HG02678 (cell line): ENCODE data around the gene RNF13.
"Not testable (repeated sequence)": the region's sequence is repeated elsewhere in the genome, so short reads cannot be mapped to it uniquely, and the experiment has no call there.

Source experiments
- ATAC-seq: cut with Tn5 transposase; IDR thresholded peaks from one replicate; pipeline ENCODE4 v1.9.1; 2021; ENCODE audit warnings: mild to moderate bottlenecking, moderate library complexity; ENCODE audit not compliant: unreplicated experiment

RNF13 gene

DNA sequence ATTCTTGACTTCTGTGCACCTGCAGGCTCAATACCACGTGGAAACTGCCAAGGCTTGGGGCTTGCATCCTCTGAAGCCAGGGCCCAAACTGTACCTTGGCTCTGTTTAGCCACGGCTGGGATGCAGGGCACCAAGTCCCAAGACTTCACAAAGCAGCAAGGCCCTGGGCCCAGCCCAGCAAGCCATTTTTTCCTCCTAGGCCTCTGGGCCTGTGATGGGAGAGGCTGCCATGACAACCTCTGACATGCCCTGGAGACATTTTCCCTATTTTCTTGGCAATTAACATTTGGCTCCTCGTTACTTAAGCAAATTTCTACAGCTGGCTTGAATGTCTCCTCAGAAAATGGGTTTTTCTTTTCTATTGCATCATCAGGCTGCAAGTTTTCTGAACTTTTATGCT lies 25.5 kb downstream of the RNF13 start:
- not testable (repeated sequence) for ATAC-seq

DNA sequence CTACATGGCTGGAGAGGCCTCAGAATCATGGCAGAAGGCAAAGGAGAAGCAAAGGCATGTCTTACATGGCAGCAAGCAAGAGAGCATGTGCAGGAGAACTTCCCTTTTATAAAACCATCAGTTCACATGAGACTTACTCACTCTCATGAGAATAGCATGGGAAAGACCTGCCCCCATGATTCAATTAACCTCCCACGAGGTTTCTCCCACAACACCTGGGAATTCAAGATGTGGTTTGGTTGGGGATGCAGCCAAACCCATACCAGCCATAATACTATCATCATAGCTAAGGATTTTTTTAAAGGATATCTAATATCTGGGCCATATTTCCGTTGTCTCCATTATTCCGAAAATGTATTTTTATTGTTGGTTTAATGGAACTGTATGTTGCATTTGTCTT lies 26.5 kb downstream of the RNF13 start:
- not testable (repeated sequence) for ATAC-seq

DNA sequence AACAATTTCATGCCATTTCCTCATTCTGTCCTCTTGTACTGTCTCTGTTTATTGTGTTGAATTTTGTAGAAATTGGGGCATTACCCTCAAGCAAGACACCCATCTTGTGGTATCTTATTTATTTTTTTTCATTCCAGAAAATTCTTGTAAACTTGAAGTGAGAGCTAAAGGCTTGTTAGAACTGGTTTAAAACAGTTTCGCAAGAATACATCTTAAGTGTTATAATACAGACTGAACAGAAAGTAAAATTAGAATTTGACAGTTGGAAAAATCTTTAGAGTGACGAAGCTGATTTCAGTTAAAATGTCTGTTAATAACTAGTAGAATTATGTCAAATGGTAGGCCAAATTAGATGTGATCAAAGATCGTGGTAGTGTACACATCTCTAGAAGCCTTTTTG lies 26.9 kb downstream of the RNF13 start:
- ATAC-seq, result no peak

DNA sequence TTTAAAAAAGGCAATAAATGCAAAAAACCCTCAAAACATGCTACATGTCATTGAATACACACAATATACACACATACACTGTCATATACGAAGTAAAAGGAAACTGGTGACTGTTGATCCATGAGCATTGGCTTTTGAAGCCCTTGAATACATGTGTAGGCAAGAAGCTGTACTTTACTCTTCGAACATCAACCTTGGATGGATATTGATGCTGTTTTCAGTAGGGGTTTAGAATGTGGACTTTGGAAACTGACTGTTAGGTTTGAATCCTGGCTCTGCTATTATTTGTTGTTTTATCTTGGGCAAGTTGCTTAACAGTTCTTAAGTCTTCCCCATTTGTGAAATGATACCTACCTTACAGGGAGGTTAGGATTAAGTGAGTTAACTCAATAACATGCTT lies 30.5 kb downstream of the RNF13 start:
- ATAC-seq, result no peak

DNA sequence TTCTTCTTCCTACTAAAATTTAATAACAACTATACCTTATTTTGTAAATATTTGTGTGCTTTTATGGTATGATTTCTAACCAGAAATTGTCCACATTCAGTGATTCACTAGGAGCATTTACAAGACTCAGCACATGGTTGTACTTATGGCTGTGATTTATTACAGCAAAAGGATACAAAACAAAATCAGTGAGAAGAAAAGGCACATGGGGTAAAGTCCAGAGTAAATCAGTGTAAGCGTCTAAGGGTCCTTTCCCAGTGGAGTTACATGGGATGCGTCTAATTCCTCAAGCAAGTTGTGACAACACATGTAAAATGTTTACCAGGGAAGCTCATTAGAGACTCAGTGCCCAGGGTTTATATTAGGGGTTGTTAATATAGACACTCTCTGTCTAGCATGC lies 31.1 kb downstream of the RNF13 start:
- no peak for ATAC-seq

DNA sequence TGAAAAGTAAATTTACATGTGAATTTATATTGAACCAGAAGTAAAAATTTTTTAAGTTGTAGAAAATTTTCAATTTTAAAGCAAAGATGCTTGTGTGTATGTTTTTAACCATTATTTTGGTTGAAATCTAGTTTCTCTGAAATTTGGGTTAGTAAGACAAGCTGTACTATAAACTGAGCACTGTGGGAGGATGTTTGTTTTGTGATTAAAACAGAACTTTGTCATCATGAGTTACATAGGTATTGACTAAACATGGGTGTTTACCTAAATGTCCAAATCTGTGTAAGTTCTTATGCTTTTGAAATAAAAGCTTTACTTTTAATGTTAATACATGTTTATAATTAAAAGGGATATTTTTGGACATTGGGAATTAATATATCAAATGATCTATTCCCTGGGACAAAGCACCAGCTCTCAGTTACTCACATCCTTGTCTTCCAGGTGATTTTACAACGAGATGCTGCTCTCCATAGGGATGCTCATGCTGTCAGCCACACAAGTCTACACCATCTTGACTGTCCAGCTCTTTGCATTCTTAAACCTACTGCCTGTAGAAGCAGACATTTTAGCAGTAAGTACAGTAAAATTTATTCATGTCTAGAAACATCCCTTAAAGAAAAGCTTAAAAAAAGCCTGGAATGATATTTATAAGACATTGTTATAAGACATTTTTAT lies 32.7 kb downstream of the RNF13 start:
- no peak for ATAC-seq

DNA sequence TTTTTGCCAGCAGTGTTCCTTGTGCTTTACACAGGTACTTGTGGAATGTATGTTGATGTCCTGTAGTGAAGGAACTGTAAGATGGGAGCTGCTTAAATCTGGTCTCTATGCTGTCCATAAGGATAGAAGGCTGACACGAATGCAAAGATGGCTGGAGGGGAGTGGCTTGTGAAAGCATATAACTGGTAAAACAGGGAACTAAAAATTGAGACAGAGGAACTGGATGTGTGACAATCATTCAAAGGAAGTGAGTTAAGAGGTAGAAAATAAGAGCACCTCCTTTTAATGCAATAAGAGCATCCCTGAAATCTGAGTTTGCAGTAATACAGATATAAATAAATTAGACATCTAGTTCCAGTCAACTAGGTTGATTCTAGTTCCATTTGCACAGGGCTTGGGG lies 35.2 kb downstream of the RNF13 start:
- ATAC-seq, result no peak

DNA sequence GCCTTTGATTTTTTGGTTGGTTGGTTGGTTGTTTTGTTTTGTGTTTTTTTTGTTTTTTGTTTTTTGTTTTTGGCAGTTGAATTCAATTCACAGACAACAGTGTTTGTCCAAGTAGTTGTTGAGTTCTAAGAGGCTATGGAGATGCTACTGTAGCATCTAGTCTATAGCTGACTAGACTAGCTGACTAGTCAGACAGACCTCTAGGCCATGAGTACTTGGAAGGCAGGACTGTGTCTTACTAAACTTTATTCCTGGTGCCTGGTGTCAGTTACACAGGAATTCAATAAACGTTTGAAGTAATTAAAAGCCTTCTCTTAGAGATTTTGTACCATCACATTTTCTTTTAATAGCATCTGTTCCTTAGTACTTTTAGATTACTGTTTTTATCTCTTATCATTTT lies 35.7 kb downstream of the RNF13 start:
- no peak for ATAC-seq

DNA sequence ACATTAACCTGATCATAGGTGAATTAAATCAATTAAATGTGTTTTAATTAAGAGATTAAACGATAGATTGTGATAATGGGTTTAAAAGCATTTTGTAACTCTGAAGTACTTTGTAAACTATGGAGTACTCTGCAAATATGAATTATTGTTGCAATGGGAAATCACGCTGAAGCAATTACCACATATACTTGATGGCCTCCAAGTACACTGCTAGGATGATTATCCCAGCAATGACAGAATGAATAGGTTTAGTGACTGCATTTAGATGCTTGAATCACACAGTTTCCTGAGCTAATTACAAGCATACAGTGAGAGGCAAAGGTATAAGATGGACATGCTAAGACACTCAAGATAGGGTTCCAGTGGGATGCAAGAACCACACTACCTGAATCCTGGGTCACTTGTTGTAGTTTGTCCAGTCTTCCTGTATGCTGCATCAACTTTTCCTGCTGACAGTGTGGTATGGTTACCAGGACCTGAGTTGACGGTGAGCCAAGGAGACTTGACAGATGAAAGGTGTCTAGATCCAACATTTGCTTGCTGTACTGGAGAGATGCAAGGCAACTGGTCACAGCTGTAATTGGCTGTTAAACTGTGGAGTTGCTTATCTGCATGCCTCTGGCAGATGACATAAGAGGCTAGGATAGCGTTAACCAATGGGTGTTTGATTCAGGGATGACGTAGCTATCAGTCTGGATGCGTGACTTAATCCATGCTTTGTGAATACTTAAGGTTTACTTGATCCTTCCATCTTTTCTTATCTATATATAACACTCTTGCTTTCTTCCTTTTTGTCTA lies 38.0 kb downstream of the RNF13 start:
- no peak for ATAC-seq

DNA sequence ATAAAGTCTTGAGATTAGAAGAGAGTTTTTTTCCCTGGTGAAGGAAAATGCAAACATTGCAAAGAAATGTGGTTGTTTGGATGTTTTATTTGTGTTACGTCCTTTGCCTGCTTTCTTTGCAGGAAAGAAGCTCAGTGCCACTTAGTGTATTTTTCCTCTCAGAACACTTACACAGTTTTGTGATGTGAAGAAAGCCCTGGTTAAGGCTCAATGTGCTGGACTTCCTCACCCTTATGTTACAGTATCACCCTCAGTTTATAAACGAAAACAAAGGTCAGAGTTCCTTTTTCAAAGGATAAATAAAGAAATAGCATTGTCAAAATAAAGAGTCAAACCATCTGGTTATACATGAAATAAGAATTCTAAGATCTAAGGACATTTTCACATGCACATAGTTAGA lies 45.9 kb downstream of the RNF13 start:
- no peak for ATAC-seq

DNA sequence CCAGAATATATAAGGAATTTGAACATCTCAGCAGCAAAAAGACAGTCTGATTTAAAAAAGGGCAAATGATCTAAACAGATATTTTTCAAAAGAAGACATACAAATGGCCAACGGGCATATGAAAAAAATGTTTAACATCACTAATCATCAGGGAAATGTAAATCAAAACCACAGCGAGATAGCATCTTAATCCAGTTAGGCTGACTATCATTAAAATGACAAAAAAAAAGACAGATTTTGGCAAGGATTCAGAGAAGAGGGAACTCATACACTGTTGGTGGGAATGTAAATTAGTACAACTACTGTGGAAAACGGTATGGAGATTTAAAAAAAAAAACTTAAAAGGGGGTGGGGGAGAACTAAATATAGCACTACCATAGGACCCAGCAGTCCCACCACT lies 47.9 kb downstream of the RNF13 start:
- no peak for ATAC-seq

DNA sequence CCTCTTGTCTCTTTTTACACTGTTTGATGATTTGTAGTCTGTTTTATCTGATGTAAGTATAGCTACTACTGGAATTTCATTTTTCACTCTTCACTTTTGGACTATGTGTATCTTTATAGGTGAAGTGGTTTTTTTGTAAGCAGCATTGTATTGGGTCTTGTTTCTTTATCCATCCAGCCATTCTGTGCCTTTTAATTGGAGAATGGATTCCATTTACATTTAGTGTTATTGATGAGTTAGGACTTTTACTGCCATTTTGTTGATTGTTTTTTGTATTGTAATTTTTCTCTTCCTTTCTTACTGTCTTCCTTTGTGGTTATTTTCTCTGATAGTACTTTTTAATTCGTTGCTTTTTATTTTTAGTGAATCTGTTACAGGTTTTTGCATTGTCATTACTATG lies 54.5 kb downstream of the RNF13 start:
- no peak for ATAC-seq

DNA sequence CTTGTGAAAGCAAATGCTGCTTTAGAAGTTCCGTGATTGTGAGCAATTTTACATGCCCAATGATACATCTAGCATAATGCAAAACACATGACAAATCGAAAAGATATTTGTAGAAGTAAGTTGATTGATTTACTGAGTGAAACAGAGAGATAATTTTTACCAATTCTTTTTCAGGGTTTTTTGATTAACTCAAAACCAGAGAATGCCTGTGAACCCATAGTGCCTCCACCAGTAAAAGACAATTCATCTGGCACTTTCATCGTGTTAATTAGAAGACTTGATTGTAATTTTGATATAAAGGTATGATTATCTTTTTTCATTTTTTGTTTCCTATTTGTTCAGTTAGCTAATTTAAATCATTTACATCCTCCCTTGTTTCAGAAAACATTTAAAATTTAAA lies 58.8 kb downstream of the RNF13 start:
- ATAC-seq, result no peak

DNA sequence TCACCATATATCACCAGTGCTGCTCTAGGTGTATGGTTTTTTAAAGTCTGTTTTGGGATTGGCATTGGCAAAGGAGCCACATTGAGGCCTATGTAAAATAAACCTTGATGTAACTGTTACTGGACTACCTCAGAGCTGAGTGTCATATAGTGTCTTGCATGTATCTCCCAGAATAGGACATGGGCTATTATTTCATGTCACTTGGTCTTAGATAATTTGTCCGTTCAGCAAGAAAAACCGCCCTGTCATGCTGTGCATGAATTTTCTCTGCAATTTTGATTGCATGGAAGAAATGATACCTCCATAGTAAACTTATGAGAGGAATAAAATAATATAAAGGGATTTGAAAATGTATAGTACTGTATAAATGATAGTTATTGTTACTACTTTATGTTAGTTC lies 59.6 kb downstream of the RNF13 start:
- no peak for ATAC-seq

DNA sequence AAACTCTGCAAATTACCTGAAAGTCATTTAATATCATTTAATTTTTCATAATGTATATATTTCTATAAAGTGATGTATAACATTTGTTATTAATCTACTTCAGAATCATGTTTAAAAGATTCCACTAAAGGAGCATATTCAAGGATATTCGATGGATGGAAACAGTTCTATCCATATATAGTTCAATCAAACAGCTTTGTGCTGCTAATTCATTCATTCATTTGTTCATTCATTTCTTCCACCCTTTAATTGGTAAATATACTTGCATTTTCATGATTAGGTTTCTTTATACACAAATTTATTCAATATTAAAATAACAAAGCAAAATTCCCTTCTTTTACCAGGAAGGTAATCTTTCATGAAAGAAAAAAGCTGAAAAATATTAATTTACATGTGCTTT lies 64.7 kb downstream of the RNF13 start:
- ATAC-seq, result no peak

DNA sequence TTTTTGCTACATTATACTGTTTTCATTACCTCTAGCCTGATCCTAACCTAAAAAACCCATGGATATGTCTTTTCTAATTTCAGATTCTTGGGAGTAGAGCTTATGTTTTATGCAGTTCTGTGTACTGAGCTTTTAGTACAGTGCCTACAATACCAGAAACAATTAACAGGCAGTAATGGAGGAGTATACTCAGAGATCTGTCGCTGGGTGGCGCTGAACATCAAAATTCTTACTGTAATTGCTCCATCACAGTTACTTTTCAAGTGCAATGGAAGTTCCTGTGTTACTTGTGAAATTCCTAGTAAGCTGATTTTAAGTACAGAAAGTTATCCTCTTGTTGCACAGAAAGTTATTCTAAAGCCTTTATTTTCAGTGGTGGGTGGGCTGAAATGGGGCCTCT lies 66.9 kb downstream of the RNF13 start:
- ATAC-seq, result no peak

DNA sequence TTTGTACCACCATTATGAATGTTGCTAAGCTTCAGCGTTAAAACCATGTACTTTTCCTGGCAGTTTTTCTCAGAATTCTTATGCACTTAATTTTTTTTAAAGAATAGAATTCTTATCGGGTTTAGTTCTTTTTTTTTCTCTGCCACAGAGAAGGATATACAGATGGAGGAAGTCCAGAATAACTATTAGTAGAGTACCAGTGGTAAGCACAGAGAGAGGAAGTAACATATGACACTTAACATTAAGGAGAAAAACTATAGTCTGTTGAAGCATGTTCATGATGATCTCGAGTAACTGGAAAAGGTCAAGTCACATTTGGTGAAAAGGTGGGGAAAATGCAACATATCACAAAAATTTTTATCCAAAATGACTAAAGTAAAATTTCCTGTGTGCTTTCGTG lies 68.9 kb downstream of the RNF13 start:
- no peak for ATAC-seq

DNA sequence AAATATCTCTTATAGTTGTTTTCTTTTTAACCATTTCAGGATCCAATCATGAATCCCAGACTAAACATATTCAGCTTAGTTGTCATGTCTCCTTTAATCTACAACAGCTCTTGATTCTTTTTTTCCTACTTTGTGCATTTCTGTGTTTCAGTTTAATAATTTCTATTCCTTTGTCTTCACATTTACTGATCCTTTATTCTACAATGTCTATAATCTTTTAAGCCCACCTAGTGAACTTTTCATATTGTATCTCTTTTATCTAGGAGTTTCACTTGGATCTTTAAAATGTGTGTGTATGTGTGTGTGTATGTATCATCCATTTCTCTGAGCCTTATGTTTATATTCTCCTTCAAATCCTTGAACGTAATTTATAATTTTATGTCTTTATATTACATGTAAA lies 70.1 kb downstream of the RNF13 start:
- no peak for ATAC-seq

DNA sequence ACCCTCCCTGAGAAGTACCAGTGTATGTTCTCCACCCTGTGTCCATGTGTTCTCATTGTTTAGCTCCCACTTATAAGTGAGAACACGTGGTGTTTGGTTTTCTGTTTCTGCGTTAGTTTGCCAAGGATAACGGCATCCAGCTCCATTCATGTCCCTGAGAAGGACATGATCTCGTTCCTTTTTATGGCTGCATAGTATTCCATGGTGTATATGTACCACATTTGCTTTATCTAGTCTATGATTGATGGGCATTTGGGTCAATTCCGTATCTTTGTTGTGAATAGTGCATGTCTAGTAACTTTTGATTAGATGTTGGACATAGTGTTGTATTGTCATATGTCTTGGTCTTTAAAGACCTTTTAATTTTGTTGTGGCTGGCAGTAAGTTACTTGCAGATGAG lies 70.8 kb downstream of the RNF13 start:
- ATAC-seq, result not testable (repeated sequence)

DNA sequence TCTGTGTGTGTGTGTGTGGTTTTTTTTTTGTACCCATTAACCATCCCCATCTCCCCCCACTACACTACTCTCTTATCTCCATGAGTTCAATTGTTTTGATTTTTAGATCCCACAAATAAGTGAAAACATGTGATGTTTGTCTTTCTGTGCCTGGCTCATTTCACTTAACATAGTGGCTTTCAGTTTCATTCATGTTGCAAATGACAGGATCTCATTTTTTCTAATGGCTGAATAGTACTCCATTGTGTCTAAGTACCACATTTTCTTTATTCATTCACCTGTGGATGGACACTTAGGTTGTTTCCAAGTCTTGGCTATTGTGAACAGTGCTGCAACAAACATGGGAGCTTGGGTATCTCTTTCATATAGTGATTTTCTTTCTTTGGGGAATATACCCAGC lies 71.8 kb downstream of the RNF13 start:
- ATAC-seq, result not testable (repeated sequence)

DNA sequence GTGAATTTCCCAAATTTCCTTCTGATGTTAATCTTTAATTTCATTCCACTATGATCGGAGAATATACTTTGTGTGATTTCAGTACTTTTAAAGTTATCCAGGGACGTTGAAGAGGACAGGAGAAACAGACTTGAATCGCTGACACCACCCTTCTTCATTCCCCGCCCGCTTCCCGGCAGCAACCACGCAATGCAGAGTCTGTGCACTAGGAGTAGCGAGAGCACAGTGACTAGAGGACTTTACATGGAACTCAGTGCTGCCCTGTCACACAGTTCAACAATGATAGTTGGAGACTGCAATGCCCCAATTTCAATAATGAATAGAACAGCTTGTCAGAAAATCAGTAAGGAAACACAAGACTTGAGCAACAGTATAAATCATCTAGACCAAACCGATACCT lies 73.9 kb downstream of the RNF13 start:
- no peak for ATAC-seq

DNA sequence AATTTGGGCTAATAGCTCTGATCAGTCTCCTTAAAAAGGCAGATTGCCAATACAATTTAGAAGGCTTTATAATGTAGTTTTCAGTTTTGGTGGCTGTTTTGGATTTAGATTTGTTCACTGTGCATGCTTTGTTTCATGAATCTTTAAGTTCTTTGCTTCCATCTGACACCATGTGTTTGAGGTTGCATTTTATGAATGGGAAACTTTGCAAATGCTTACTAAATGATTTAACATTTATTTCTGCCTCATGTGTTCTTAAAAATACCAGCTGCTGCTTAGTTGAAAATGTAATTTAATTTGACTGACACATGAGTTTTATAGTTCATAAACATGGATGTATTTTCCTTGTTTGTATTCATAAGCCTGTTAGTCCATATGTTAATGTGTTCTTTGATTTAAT lies 78.6 kb downstream of the RNF13 start:
- ATAC-seq, result no peak

DNA sequence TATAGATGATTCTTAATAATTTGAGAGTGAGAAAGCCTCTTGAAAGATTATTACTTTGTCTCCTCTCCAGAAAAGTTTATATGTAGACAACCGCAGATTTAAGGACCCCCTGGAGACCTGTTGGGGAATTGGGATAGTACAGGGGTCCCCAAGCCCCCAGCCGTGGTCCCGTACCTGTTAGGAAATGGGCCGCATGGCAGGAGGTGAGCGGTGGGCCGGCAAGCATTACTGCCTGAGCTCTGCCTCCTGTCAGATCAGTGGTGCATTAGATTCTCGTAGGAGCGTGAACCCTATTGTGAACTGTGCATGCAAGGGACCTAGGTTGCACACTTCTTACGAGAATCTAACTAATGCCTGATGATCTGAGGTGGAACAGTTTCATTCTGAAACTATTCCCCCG lies 79.4 kb downstream of the RNF13 start:
- no peak for ATAC-seq
